Effector CD4-positive, alpha-beta T cell (primary cell): ENCODE data around the gene NFATC1.
A peak's percentile ranks its signal among the peaks of the same experiment; 100 is the strongest.

ENCODE experiments used
- DNase-seq: peaks from one replicate; pipeline ENCODE4 v3.0.0-alpha.2; 2020

The NFATC1 gene

DNA sequence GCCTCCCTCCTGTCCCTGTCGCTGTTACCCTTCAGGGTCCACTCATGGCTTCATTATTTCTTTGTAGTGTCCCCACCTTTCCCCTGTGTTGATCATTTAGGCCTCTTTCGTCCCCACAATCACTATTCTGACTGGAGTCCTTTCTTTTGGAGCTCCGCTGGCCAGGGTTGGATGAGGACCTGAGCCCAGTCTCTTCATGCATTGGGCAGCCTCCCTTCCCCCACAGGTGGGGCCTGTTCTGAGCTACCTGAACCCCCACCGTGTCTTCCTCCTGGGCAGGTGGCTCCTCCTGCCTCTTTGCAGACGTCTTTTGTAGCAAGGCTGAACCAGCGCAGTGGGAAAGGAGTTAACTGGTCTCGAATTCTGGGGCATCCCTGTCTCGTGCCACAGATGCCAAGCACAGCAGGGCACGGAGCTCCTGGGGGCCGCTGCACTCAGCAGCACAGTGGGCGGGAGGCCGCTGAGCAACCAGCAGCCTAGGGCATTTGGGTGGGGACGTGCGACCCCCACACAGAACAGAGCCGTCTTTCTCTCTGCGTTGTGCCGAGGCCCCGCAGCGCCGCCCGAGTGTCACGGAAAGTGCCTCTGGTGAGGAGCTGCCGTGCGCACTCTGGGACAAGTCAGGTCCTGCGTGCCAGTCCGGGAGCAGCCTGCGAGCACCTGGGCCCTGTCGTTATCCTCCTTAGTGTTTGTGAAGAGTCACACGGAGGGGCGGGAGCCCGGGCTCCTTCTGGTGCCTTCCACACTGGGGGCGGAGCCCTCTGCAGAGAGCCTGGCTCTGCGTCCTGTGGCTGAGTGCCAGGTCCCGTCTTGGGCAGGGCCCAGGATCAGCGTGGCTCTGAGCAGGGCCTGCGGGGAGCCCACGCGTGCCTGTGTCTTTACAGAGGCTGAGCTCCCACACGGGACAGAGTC lies 130.1 kb downstream of the NFATC1 start:
- DNase-seq: no peak

DNA sequence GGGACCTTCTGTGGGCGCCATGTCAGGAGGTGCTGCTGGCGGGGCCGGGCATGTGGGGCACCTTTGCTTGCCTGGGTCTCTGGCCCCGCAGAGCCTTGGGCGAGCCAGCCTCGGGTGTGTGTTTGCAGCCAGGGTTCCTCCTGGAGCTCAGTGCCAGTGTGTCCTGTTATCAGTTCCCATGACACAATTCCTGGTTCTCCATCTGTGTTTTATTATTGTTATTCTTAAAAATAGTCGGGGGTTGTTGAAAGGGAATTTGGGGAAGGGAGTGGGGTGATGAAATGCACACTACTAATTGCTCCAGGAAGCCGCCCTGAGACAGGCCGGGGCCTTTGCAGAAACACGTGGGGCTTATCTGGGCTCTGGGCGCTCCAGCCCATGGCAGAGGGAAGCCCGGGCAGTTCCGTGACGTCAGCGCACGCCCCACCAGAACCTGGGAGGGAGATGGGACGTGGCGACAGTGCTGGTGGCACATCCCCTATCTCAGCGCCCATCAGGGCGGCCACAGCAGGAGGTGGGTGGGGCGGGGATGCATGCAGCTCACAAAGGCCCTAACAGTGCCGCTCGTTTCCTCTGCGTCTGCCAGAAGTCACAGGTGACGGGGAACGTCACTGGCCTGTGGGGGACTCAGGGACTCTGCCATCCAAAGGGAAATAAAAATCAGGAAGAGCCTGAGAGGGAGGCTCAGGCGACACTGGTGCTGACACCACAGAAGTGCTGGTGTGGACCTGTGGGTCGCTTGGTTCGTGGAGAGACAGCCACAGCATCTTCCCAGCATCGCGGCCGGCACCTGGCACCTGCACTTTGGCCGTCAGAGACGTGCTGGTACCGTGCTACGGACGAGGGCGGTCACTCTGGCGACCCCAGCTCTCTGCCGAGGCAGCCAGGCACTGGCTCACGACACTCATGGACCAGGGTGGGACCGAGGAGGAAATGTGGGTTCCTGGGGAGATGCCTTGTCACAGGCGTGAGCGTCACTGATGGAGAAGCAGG lies 131.0 kb downstream of the NFATC1 start:
- DNase-seq: no peak

DNA sequence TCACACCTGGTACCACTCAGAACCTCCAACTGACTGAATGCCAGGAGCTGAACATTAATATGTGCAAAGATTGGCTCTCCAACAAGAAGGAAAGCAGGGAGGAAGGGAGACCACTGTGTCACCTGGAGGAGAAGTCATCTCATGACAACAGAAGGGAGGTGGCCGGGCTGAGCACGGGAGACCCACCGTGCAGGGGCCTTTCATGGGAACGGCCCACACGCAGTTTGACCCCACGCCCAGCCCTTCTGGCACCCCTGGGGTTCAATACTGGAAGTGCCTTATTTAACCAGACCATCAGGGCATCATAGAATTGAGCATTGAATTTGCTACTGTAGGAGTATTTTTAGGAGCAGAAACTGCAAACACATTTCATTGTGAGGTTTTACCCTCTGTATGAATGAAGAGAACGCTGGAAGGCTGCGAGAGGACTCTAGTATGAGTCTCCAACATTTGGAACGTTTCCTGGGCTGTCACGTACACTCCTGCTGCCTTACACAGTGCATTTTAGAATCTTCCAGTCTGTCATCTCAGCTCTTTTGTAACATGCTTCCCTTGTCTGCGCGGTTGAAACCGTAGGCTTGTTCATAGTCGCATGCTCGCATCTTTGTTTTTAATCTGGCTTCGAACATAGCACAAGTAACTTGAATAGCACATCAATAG lies 132.1 kb downstream of the NFATC1 start:
- DNase-seq: no peak

DNA sequence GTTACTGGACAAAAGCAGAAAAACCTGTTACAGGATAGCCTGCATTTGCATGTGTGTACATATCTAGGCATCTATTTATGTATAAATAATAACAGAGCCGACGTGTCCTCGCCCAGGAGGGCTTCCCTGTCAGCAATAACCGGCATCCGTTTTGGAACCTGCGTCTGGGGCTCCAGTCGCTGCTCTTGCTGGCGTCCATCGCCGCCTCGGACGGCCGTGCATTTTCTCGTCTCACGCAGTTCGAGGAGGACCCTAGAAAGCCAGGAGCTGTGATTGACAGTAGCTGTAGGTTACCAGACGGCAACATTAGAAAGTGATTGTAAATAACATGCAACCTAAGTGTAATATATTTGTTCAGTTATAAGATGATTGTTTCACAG lies 132.6 kb downstream of the NFATC1 start:
- DNase-seq: no peak

DNA sequence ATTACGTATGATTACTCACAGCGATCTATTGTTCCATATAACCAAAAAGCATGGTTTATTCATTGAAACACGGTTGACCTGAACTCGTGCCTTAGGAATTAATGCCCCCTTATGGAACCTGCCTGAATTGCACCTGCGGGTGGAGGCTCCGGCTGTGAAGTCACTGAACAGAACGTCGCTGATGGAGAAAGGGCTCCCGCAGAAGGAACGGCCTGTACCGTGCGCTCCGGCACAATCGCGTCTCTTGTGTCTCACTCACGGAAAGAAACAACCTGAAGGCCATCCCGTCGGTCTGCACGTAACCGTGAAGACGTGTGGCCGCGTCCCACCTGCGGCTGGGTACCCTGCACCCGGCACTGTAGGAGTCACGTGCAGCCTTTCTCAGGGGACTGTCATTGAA lies 133.1 kb downstream of the NFATC1 start:
- peak; percentile 67 for DNase-seq

DNA sequence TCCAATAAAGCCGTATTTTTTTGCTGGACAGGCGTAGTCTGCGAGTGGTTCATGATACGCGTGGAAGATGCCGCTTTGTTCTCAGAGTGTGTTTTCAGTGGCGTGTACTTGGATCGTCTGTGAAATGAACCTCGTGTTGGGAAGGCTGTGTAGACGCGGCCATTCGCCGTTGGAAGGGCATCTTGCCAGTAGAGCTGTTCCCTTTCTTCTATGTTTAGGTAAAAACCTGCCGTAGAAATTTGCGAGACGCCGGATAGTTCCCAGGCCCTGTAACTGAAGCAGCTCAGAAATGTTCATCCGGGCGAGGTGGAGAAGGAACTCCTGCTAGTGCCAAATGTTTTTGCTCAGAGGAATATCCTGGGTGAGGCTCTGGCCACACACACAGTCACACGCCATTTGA lies 133.6 kb downstream of the NFATC1 start:
- DNase-seq: no peak

DNA sequence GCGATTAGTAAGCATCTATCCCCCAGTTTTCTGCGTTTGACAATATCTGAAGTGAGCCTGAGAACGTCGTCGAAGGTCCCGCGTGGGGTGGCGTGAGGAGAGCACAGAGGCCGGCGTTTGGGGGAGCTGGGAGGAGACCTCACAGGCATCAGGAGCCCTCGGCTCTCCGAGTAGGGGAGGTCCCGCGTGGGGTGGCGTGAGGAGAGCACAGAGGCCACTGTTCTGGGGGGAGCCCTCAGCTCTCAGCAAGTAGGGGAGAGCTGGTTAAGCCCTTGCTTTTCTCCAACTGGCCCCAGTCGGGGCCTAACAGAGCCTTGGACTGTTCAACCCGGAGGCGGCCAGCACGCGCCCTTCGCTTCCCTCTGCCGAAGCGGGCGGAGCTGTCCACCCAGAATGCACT lies 134.3 kb downstream of the NFATC1 start:
- no peak for DNase-seq

DNA sequence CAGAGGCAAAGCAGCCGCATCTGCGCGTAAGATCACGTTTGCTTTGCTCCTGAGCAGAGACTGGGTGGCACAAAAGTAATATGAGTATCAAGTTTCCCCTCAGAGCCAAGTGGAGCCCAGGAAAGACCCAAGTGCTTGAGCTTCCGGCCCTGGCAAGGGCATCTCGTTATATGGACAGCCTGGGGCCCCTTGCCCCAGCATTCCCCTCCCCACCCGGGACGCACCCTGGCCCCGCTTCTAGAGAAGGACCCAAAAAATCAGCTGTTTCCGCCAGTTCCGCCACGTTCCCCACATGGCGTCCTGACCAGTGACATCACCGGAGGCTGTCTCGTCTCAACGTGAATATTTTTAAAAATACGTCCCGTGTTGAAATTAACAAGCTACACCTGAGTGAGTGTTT lies 135.1 kb downstream of the NFATC1 start:
- no peak for DNase-seq

DNA sequence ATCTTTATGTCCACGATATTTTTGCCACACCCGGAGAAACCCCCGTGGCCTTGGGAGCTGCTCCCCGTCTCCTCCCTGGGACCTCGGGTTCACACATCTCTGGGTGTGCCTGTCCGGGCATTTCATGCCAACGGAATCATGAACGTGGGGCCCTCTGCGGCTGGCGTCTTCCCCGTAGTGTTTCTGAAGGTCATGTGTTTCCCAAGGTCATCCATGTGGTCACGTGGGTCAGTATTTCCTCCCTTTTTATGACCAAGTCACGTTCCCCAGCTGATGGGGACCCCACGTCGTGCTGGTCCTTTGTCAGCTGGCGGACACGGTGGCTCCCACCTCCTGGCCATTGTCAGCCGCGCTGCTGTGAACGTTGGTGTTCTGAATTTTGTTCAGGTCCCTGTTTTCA lies 135.7 kb downstream of the NFATC1 start:
- no peak for DNase-seq

DNA sequence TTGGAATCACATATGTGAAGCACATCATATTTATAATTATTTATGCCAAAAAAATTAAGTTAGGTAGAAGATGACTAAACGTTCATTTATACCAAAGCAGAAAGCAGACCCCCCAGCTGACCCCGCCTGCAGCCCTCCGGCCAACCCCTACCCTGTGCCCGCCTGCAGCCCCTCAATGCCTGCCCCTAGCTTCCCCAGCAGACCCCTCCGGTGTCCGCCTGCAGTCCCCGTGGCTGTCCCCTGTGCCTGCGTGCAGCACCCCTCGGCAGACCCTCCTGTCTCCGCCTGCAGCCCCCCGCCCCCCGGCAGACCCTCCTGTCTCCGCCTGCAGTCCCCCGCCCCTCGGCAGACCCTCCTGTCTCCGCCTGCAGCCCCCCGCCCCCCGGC lies 136.2 kb downstream of the NFATC1 start:
- DNase-seq: no peak

DNA sequence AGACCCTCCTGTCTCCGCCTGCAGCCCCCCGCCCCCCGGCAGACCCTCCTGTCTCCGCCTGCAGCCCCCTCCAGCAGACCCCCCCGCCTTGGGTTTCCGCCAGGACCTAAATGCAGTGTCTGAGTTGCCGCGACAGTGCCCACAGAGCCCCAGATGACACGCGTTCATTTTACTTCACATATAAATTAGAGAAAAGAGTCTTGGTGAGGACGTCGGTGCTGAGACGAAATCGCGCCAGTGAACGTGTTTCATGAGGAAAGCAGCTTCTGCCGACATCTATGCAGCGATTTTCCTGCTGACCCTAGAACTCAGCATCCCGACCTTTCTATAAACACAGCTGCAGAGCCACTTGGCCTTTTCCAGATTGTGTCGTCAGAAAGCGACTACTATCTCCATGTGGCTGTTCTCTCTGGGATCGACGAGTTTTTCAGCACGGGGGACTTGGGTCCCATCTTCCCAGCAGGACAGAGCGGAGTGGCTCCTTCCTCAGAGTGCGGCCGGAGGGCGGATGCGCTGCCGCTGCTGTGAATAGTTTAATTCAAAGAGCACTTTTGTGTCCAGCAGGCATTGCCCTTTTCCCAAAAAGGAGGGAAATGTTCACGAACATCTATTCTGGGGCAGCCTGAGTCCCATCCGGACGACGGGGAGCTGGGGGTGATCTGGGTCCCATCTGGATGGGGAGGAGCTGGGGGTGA lies 136.7 kb downstream of the NFATC1 start:
- DNase-seq: no peak

DNA sequence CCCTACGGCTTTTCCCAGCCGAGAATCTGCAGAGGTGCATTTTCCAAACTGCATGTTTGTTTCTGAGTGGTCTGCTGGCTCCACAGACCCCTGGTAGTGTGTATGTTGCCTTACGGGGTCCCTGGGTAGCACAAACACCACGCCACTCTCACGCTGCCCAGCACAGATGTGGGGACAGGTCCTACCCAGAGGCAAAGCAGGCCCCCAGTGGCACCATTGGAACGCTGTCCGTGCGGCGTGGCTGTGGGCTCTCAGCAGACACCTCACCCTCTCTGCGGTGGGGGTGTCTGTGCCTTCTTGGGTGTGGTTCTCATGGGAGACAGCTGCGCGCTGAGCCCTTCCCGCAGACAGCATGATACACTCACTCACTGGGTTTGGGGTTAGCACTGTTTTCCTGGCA lies 137.4 kb downstream of the NFATC1 start:
- DNase-seq: no peak

DNA sequence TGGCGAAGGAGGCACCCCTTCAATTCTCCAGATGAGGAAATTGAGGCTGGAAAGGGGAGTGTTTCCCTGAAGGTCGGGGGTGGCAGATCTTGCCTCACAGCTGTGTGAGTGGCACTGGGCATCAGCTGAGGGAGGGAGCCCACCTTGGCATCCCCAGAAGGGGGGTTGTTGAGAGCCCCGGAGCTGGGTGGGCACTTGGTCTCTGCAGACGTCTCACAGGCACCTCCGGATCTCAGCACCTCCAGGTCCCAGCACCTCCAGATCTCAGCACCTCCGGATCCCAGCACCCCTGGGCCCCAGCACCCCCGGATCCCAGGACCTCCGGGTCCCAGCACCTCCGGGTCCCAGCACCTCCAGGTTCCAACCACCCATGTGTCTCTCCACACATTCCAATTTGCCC lies 137.9 kb downstream of the NFATC1 start:
- DNase-seq: no peak

DNA sequence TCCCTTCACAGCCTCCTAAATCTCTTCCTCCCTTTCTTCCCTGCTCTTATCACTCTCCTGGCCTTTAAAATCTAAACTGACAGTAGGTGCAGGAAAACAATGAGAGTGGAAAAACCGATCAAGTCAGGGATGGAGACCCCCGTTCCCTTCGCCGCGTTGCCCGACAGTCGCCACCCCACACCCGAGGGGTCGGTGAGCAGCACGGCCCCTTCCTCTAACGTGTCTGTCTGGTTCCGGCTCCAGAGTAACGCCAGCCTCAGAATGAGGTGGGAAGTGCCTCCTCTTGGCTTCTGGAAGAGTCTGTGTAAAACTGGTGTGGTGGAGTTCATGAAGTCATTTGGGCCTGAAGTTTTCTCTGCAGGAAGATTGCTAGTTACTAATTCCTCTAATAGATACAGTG lies 138.6 kb downstream of the NFATC1 start:
- no peak for DNase-seq

DNA sequence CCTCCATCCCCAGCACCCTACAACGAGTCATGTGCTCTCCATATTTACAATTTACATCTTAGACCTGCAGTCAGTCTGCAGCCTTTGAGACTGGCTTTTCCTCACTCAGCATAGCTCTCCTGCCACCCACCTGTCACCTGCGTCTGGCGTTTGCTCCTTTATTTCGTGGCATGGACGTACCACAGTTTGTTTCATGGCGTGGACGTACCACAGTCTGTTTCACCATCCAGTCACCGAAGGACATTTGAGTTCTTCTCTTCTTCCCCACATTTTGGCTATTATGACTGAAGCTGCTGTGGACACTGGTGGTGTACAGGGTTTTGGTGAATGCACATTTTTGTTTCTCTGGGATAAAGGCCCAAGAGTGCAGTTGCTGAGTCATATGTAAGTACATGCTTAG lies 142.0 kb downstream of the NFATC1 start:
- DNase-seq: no peak

DNA sequence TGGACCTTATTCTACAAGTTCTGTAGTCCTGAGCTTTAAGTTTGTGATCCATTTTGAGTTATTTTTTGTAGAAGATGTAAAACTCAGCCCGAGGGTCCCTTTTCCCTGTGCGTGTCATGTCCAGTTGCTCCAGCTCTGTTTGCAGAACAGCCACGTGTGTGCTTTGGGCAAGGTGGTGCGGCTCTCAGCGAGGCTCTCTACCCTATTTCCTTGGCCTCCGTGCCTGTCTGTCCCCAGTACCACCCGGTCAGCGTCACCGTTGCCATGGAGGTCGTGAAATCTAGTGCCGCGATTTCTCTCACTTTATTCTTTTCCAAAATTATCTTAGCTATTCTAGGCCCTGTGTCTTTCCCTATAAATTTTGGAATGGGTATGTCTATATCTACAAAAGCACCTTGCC lies 142.9 kb downstream of the NFATC1 start:
- no peak for DNase-seq

DNA sequence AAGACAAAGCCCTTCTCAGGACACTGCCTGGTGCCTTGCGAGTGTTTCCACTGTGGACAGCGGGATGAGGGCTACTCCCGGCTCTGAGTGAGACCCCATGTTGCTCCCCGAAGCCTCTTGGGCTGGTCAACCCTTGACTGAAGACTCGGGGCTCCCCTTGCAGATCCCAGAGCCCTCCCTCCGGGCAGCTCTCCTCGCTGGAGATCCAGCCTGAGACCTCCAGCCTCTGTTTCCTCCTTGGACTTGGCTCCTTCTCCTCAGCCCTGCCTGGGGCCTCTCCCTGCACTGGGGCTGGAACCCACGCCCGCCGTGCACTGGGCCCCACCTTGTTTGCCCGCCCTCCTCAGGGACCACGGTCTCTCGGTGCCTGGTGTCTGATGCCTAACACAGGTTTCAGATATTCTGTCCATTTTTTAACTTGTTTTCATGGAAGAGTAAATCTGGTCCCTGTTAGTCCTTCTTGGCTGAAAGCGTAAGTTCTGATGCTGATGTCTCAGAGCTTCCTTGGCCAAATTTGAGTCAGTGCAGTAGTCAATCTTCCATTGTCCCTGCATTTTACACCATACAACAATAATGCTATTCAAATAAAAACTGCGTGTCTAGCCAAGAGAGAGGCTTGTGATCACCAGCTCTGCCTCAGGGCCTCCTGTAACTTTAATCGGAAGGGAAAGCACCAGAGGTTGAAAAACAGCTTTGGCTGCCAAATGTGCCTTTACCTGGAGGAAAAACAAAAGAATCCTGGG lies 144.6 kb downstream of the NFATC1 start:
- DNase-seq: no peak

DNA sequence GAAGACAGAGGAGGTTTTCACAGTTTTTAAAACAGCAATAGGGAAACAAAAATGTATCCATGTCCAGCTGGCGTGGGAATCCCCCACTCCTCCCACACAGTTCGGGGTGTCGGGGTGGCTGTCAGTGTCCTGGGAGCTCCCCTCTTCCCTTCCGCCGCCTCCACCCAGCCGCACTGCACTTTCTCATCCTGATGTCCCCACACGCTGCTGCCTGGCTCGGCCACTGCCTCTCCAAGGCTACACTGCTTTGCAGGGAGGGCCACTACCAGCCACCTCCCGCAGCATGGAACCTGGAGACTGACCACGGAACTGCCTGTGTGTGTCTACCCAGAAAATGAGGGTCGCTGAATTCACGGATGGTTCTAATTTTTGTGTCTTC lies 145.2 kb downstream of the NFATC1 start:
- no peak for DNase-seq

DNA sequence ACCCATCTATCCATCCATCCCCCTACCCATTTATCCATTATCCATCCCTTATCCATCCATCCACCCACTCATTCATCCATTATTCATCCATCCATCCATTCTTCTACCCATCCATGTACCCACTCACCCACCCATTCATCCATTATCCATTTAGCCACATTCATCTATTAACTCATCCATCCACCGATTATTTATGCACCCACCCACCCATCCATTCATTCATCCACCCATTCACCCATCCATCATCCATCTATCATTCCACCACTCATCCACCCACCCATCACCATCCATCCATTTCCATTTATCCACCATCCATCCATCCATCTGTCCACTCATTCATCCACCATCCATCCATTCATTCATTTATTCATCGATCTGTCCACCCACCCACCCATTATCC lies 146.5 kb downstream of the NFATC1 start:
- no peak for DNase-seq

DNA sequence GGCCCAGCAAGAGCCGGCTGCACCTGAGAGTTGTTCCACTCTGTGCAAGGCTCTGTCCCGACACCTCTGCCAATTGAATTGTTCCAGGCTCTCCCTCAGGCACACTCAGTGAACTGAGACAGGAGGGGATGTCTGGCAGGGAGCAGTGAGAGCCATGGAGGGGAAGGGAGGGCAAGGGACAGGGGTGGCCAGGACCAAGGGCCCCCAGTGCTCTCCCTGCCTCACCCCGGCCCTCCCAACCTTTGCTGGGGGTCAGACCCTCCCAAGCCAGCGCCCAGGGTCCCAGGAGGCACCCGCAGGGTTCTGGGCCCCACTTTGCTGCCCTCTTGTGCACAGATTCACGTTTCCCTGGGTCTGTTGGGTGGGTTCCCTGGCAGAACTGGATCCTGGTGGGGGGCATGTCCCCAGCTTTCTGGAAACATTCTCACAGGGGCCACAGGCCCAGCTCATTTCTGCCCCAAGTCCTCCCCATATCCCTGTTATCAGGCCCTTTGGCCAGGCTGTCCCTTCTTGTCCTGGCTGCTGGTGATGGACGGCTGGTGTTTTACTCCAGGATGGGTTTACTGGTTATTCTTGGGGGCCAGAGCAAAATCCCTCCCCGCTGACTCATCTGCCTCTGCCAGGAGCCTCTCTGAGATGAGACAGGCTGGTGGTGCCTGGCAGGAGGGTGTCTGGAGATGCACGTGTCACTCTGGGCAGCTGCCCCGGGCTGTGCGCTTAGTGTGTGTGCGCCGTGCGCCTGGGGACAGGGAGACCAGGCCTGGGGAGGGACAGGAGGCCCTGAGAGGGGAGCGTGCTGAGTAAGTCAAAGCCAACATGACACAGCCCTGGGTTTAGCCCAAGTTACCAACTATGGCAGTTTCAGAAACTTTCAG lies 147.4 kb downstream of the NFATC1 start:
- no peak for DNase-seq

DNA sequence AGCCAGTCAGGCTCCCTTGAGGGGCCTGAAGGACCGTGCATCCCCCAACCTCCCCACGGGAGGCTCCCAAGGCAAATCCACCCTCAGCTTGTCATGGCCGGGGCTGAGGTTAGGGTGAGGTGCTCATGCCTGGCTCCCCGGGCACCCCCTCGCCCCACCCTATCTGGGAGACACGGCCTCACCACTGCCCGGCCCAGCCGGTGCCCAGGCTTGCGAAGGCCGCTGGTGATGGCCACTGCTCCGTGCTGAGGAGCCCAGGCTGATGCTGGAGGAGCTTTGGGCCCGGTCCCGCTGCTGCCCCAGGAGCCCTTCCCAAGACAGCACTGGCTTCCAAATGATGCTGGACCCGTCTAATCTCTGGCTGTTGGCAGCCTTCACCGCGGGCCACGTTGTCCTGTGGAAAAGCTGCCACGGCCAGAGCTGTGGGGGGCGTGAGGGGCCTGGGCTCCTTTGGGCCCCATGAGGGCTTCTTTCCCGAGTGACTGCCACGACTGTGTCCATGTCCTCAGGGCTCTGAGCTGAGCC lies 148.2 kb downstream of the NFATC1 start:
- DNase-seq: no peak
